HG03460 (cell line): Measurements from ENCODE around the gene UQCC2.

Source experiments
- ATAC-seq: cut with Tn5 transposase; IDR thresholded peaks from one replicate; pipeline ENCODE4 v1.9.1; 2021; ENCODE audit not compliant: unreplicated experiment

UQCC2 gene

GRCh38 chr6:33744001-33744848 lies 32.7 kb upstream of the UQCC2 start:
- ATAC-seq: no peak

DNA sequence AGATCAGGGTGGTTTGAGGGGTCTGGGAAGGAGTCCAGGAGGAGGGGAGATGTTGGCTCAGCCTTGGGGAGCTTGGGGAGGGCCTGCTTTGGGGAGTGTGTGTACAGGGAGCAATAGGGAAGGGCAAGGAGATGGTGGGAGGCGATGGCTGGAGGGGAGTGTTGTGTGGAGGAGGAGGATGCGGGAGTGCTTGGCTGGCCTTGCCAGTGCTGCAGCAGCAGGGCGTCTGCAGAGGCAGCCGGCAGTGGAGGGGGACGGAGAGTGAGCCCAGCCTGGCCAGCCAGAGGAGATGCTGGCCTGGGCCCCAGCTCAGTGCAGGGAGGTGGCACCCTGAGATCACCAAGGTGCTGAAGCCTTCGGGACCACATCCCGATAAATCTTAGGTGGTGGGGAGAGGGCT lies 31.3 kb upstream of the UQCC2 start:
- ATAC-seq: no peak

DNA sequence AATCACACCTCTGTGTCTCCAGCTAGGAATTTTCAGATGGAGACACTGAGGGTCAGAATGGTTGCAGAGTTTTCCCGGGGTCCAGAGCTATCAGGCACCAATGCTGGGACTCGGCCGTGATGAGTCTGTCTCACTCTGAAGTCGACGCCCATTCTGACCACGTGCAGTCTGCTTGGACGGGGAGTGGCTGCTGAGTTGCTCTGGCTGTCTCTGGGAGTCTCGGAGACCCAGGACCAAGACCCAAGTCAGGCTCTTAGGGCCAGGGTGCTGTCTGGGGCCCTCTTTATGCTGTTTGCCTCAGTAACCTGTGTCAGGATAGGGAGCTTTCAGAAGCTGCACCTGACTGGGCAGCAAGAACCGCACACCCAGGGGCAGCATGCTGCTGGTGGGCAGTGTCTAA lies 30.6 kb upstream of the UQCC2 start:
- ATAC-seq: no peak

- no peak for ATAC-seq
These were observed 29.3 kb upstream of the UQCC2 start for GRCh38 chr6:33740794-33741193.

DNA sequence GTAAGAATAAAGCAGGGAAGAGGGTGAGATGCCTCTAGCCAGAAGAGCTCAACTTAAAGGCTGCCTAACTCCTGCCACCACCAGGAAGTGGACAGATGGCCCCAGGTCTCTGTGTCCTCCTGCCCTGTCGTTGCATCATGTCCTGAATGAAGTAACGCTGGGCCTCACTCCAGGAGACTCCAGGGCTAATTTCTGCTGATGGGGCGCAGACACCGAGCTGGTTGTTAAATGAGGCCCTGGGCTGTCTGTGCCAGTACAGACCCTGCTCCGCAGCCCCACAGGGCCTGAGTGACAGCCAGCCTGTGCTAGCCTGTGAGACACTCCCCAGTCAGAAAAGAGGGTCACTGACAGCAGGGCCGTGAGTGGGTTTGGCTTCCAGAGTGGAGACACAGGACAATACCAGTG lies 28.7 kb upstream of the UQCC2 start:
- no peak for ATAC-seq

DNA sequence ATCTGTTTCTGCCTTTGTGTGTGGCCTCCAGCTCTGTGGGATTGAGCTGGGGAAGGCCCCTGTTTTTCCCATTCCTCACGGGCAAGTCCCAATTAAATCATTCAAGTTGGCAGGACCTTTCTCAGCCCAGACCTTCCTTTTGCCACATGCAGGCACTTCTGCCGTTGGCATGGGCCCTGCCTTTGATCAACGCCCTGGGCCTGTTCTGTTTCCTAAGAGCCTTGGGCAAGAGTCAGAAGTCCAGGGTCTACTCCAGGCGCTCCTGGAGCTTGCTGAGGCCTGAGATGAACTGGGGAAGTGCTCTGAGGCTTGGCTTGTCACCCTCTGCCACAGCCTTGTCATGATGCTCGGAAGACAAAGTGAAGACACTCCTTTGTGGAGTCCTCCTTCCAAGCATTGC lies 28.1 kb upstream of the UQCC2 start:
- no peak for ATAC-seq

- no peak for ATAC-seq
These were observed 27.4 kb upstream of the UQCC2 start for GRCh38 chr6:33738879-33739278.

GRCh38 chr6:33738153-33738552 lies 26.7 kb upstream of the UQCC2 start:
- ATAC-seq: no peak

- ATAC-seq: no peak
These were observed 25.9 kb upstream of the UQCC2 start for GRCh38 chr6:33737267-33738026.

DNA sequence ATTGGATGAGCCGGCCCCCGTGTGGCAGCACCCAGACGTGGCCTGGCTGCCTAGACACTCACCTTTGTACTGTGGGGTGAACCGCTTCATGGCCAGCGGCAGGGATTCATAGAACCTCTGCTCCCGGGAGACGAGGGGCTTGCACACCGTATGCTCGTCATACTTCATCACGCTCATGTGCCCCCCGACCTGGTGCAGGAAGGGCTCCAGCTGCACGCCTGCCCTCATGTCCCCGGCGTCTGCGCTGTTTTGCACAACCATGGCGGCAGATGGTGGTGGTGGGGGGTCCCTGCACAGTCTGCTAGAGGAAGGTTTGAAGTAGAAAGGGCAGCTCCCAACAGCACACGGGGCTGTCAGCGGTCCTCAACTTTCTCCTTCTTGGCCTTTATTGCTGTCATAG lies 23.7 kb upstream of the UQCC2 start:
- no peak for ATAC-seq

GRCh38 chr6:33733709-33734007 lies 22.2 kb upstream of the UQCC2 start:
- ATAC-seq: no peak

- ATAC-seq: no peak
These were observed 21.6 kb upstream of the UQCC2 start for GRCh38 chr6:33732817-33733708.

GRCh38 chr6:33732385-33732784 lies 20.9 kb upstream of the UQCC2 start:
- ATAC-seq: no peak

- ATAC-seq: no peak
These were observed 20.3 kb upstream of the UQCC2 start for GRCh38 chr6:33731751-33732282.

GRCh38 chr6:33731035-33731434 lies 19.5 kb upstream of the UQCC2 start:
- no peak for ATAC-seq

GRCh38 chr6:33730611-33731010 lies 19.1 kb upstream of the UQCC2 start:
- ATAC-seq: no peak

- no peak for ATAC-seq
These were observed 17.6 kb upstream of the UQCC2 start for GRCh38 chr6:33729059-33729458.

DNA sequence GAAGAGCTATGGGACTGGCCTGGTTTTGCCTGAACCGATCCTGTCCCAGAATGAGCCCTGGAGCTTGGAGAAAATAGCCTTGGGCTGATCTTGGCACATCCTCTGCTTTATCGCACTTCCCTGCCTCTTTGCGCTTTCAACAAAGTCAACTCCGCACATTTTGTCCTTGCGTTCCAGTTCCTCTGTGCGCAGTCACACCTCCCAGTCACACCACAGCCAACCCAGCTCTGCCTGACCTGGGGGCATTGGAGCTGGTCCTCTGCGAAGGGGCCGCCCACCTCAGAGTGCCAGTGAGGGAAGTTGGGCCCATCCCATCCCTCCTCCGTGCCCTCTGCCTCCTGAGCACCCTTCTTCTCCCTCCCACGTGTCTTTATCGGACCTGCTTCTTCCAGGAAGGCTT lies 16.9 kb upstream of the UQCC2 start:
- ATAC-seq: no peak

DNA sequence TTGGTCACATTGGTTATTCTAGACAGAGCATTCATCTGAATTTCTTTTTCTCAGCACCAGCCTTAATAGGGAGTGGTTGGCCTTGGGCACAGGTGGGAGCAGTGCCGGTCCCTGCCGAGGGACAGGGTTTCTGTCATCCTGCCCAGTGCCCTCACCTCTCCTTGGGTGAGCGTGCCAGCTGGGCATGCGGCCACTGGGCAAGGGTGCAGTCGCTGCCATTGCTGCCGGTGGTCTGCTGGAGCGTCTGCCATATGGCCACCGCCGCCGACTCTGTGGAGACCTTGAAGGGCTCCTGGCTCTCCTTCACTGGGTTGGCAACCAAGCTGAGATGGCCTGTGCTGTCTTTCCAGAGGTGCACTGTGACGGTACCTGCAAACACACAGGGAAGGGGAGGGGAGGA lies 16.4 kb upstream of the UQCC2 start:
- no peak for ATAC-seq

DNA sequence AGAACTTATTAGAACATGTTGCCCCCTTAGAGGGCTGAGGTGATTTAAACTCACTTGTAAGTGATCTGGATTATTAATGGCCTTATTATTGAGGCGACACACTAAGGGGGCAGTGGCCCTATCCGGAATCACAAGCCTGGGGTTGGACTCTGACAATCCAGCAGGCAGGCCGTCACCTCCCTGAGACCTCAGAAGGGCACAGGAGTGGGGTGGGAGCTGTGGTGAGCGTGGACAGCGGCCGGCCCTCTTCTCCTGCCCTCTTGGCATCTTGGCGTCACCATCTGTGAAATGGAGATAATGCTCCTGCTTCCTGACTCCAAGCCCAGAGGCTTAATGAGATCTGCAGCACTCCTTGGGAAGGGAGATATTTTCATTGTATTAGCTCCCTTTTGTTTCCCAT lies 15.6 kb upstream of the UQCC2 start:
- no peak for ATAC-seq

GRCh38 chr6:33726696-33727095 lies 15.2 kb upstream of the UQCC2 start:
- no peak for ATAC-seq
